Endothelial cell (in vitro differentiated cells): ENCODE results near the gene TRPV4. TPM values are rescaled to one million over a fixed set of nuclear protein-coding genes. Genes with fewer than 3 reads are reported as not detected.

ENCODE experiments used
- DNase-seq: peaks from one replicate; pipeline ENCODE4 v3.0.0; 2021; ENCODE audit warnings: low spot score
- H3K27ac Mint-ChIP-seq: one replicate; pipeline ENCODE4 v1.8.0; 2021; ENCODE audit warnings: mixed read lengths, inconsistent platforms; ENCODE audit not compliant: unreplicated experiment
- H3K27me3 Mint-ChIP-seq: one replicate; pipeline ENCODE4 v1.8.0; 2021; ENCODE audit warnings: mild to moderate bottlenecking, moderate library complexity, mixed read lengths, inconsistent platforms; ENCODE audit not compliant: unreplicated experiment
- H3K36me3 Mint-ChIP-seq: one replicate; pipeline ENCODE4 v1.8.0; 2021; ENCODE audit warnings: mild to moderate bottlenecking, low read depth, mixed read lengths, inconsistent platforms; ENCODE audit not compliant: unreplicated experiment
- H3K4me1 Mint-ChIP-seq: one replicate; pipeline ENCODE4 v1.8.0; 2021; ENCODE audit warnings: mild to moderate bottlenecking, mixed read lengths, inconsistent platforms; ENCODE audit not compliant: unreplicated experiment
- H3K4me3 Mint-ChIP-seq: one replicate; pipeline ENCODE4 v1.8.0; 2021; ENCODE audit warnings: mild to moderate bottlenecking, mixed read lengths, inconsistent platforms; ENCODE audit not compliant: unreplicated experiment
- H3K9me3 Mint-ChIP-seq: one replicate; pipeline ENCODE4 v1.8.0; 2021; ENCODE audit warnings: mixed read lengths, inconsistent platforms; ENCODE audit not compliant: unreplicated experiment
- CTCF ChIP-seq: fragments of 200-600 bp; sonication (generic); IDR thresholded peaks from one replicate; pipeline ENCODE4 v1.5.0; 2021; ENCODE audit warnings: antibody characterized with exemption; ENCODE audit not compliant: unreplicated experiment
- total RNA-seq: library from RNA; stranded (reverse); fragmentation: NEBNext Ultra II Directional; extraction: Animal tissue kit (Norgen Biotek cat#: 25700); gene quantifications from one replicate; pipeline ENCODE4 v1.2.1, GENCODE V29; 2021; ENCODE audit not compliant: unreplicated experiment

Gene TRPV4
- total RNA-seq, 1 donor from 2014 or later: 7.0 TPM

- H3K27ac Mint-ChIP-seq: no peak overlapping the region
- no peak for DNase-seq
- peaks cover 4% of the 10 kb centered on the region for H3K27me3 Mint-ChIP-seq
- peak overlapping the region; percentile 45 for H3K4me3 Mint-ChIP-seq
- TF ChIP-seq CTCF: no peak
- H3K4me1 Mint-ChIP-seq: peaks cover 23% of the 10 kb centered on the region
- peaks cover 32% of the 10 kb centered on the region for H3K36me3 Mint-ChIP-seq
- H3K9me3 Mint-ChIP-seq: no peaks in the 10 kb centered on the region
Measured at GRCh38 chr12:109757671-109758265, 75.4 kb downstream of the TRPV4 start.

DNA sequence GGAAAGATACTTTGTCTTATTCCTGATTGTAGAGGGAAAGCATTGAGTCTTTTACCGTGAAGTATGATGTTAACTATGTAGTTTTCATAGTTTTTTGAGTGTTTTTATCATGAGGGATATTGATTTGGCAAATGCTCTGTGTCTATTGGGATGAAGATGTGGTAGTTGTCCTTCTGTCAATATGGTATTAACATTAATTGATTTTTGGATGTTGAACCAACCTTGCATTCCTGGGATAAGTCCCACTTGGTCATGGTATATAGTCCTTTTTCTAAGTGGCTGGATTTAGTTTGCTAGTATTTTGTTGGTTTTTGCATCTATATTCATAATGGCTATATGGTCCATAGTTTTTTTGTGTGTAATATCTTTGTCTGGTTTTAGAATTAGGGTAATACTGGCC lies 76.7 kb downstream of the TRPV4 start:
- no peaks in the 10 kb centered on the region for H3K9me3 Mint-ChIP-seq
- TF ChIP-seq CTCF: no peak
- H3K27me3 Mint-ChIP-seq: peaks cover 2% of the 10 kb centered on the region
- peaks cover 36% of the 10 kb centered on the region for H3K4me1 Mint-ChIP-seq
- DNase-seq: no peak
- peaks cover 25% of the 10 kb centered on the region for H3K36me3 Mint-ChIP-seq
- H3K27ac Mint-ChIP-seq: no peak overlapping the region
- H3K4me3 Mint-ChIP-seq: no peak overlapping the region

GRCh38 chr12:109753959-109754358 lies 79.2 kb downstream of the TRPV4 start:
- no peak for DNase-seq
- H3K27me3 Mint-ChIP-seq: no peaks in the 10 kb centered on the region
- peaks cover 50% of the 10 kb centered on the region for H3K4me1 Mint-ChIP-seq
- no peak for TF ChIP-seq CTCF
- peak overlapping the region; percentile 13 for H3K27ac Mint-ChIP-seq
- peaks cover 25% of the 10 kb centered on the region for H3K36me3 Mint-ChIP-seq
- no peak overlapping the region for H3K4me3 Mint-ChIP-seq
- no peaks in the 10 kb centered on the region for H3K9me3 Mint-ChIP-seq

DNA sequence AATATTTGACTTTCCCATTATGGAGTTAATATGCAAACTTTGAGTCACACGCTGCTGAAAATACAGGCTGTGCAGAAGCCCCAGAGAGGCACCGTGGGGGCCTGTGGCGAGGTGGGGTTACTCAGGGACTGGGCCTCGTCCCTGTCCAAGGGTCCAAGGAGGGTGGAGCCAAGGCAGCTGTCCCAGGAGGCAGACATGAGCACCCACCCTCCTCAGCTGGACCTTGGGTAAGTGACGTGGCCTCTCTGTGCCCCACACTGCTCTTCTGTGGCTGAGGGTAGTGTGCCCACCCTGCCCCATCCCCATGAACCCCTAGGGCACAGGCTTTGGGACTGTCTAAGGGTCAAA lies 80.2 kb downstream of the TRPV4 start:
- H3K27me3 Mint-ChIP-seq: no peaks in the 10 kb centered on the region
- H3K36me3 Mint-ChIP-seq: peaks cover 25% of the 10 kb centered on the region
- no peak overlapping the region for H3K27ac Mint-ChIP-seq
- peaks cover 56% of the 10 kb centered on the region for H3K4me1 Mint-ChIP-seq
- no peak for TF ChIP-seq CTCF
- H3K4me3 Mint-ChIP-seq: no peak overlapping the region
- no peaks in the 10 kb centered on the region for H3K9me3 Mint-ChIP-seq
- DNase-seq: no peak

- no peaks in the 10 kb centered on the region for H3K9me3 Mint-ChIP-seq
- no peak for TF ChIP-seq CTCF
- peaks cover 25% of the 10 kb centered on the region for H3K36me3 Mint-ChIP-seq
- no peak for DNase-seq
- H3K27me3 Mint-ChIP-seq: no peaks in the 10 kb centered on the region
- H3K27ac Mint-ChIP-seq: peak overlapping the region; percentile 50
- peaks cover 57% of the 10 kb centered on the region for H3K4me1 Mint-ChIP-seq
- H3K4me3 Mint-ChIP-seq: no peak overlapping the region
Measured at GRCh38 chr12:109752117-109753053, 80.8 kb downstream of the TRPV4 start.
